Stimulated activated naive B cell treated with anti-CD40 and anti-IgM and Interleukin-4, amounts not matched to agents 10 μg/mL and 1 μg/mL and 100 μg/mL, for 72 hours (primary cell): ENCODE measurements around the gene PLCL2.

Source experiments
- ATAC-seq, 2 donors: fragments of 150-1000 bp; cut with Tn5 transposase; replicated peaks; 2 replicates each; pipeline ENCODE4 v1.10.0; 2021; ENCODE audit warnings: moderate library complexity in 1 of 2
- DNase-seq: peaks from one replicate; pipeline ENCODE4 v3.0.0; 2021
- H3K27ac Mint-ChIP-seq: one replicate; pipeline ENCODE4 v1.8.0; 2022; ENCODE audit warnings: mild to moderate bottlenecking, mixed read lengths
- H3K27me3 Mint-ChIP-seq, 2 donors: one replicate each; pipeline ENCODE4 v1.8.0; 2022; ENCODE audit warnings: mixed read lengths in 2 of 2
- H3K36me3 Mint-ChIP-seq, 2 donors: one replicate each; pipeline ENCODE4 v1.8.0; 2022; ENCODE audit warnings: mixed read lengths in 2 of 2, mild to moderate bottlenecking in 1 of 2
- H3K4me1 Mint-ChIP-seq, 2 donors: one replicate each; pipeline ENCODE4 v1.8.0; 2022; ENCODE audit warnings: mixed read lengths in 2 of 2, mild to moderate bottlenecking in 1 of 2
- H3K4me3 Mint-ChIP-seq, 2 donors: one replicate each; pipeline ENCODE4 v1.8.0; 2022; ENCODE audit warnings: mild to moderate bottlenecking in 2 of 2, mixed read lengths in 2 of 2, moderate library complexity in 1 of 2
- H3K9me3 Mint-ChIP-seq, 2 donors: one replicate each; pipeline ENCODE4 v1.8.0; 2022; ENCODE audit warnings: mixed read lengths in 2 of 2, mild to moderate bottlenecking in 1 of 2

PLCL2 gene

GRCh38 chr3:16909802-16910201, 25.0 kb downstream of the PLCL2 start:
- ATAC-seq (no peak), DNase-seq (no peak)
- Mint-ChIP-seq H3K27ac (peak overlapping the region; percentile 32), H3K36me3 (peaks cover 19 to 22% of the 10 kb centered on the region in 2 donors), H3K4me1 (peaks cover 39 to 54% of the 10 kb centered on the region in 2 donors), H3K27me3 (no peaks in the 10 kb centered on the region), H3K9me3 (peaks cover 0 to 4% of the 10 kb centered on the region in 2 donors), H3K4me3 (no peak overlapping the region)

GRCh38 chr3:16910207-16910606, 25.5 kb downstream of the PLCL2 start:
- H3K4me1 Mint-ChIP-seq, result peaks cover 37 to 50% of the 10 kb centered on the region in 2 donors
- peaks cover 17 to 19% of the 10 kb centered on the region in 2 donors for H3K36me3 Mint-ChIP-seq
- ATAC-seq, result no peak
- DNase-seq, result no peak
- H3K27ac Mint-ChIP-seq, result peak overlapping the region; percentile 32
- no peak overlapping the region for H3K4me3 Mint-ChIP-seq
- H3K9me3 Mint-ChIP-seq, result peaks cover 0 to 4% of the 10 kb centered on the region in 2 donors
- no peaks in the 10 kb centered on the region for H3K27me3 Mint-ChIP-seq

GRCh38 chr3:16911916-16912315, 27.2 kb downstream of the PLCL2 start:
- peak overlapping the region; percentile 96 for H3K27ac Mint-ChIP-seq
- H3K9me3 Mint-ChIP-seq, result peaks cover 0 to 2% of the 10 kb centered on the region in 2 donors
- DNase-seq (no peak), ATAC-seq (no peak)
- H3K4me3 Mint-ChIP-seq, result no peak overlapping the region
- no peaks in the 10 kb centered on the region for H3K27me3 Mint-ChIP-seq
- peaks cover 39 to 57% of the 10 kb centered on the region in 2 donors for H3K4me1 Mint-ChIP-seq
- peaks cover 14 to 16% of the 10 kb centered on the region in 2 donors for H3K36me3 Mint-ChIP-seq

GRCh38 chr3:16912400-16913263, 27.9 kb downstream of the PLCL2 start:
- ATAC-seq (peak; percentile 93), DNase-seq (no peak)
- Mint-ChIP-seq H3K27ac (peak overlapping the region; percentile 96), H3K36me3 (peaks cover 14 to 16% of the 10 kb centered on the region in 2 donors), H3K27me3 (no peaks in the 10 kb centered on the region), H3K9me3 (peaks cover 0 to 2% of the 10 kb centered on the region in 2 donors), H3K4me3 (peak overlapping the region; percentile 42 to 75), H3K4me1 (peaks cover 44 to 60% of the 10 kb centered on the region in 2 donors)

- peaks cover 14 to 16% of the 10 kb centered on the region in 2 donors for H3K36me3 Mint-ChIP-seq
- H3K9me3 Mint-ChIP-seq, result peaks cover 0 to 2% of the 10 kb centered on the region in 2 donors
- peak overlapping the region; percentile 42 to 75 for H3K4me3 Mint-ChIP-seq
- peaks cover 45 to 65% of the 10 kb centered on the region in 2 donors for H3K4me1 Mint-ChIP-seq
- ATAC-seq (peak; percentile 57 to 58), DNase-seq (no peak)
- no peaks in the 10 kb centered on the region for H3K27me3 Mint-ChIP-seq
- peak overlapping the region; percentile 96 for H3K27ac Mint-ChIP-seq
These were observed 28.5 kb downstream of the PLCL2 start for GRCh38 chr3:16913264-16913580.

GRCh38 chr3:16916840-16917239, 32.1 kb downstream of the PLCL2 start:
- no peaks in the 10 kb centered on the region for H3K27me3 Mint-ChIP-seq
- peaks cover 30 to 53% of the 10 kb centered on the region in 2 donors for H3K4me1 Mint-ChIP-seq
- peaks cover 0 to 3% of the 10 kb centered on the region in 2 donors for H3K36me3 Mint-ChIP-seq
- DNase-seq, result no peak
- H3K27ac Mint-ChIP-seq, result peak overlapping the region; percentile 68
- no peaks in the 10 kb centered on the region for H3K9me3 Mint-ChIP-seq
- H3K4me3 Mint-ChIP-seq, result no peak overlapping the region
- ATAC-seq, result no peak

GRCh38 chr3:16917256-16917935, 32.6 kb downstream of the PLCL2 start:
- Mint-ChIP-seq H3K4me1 (peaks cover 30 to 53% of the 10 kb centered on the region in 2 donors), H3K36me3 (peaks cover 0 to 3% of the 10 kb centered on the region in 2 donors), H3K27ac (peak overlapping the region; percentile 68), H3K9me3 (no peaks in the 10 kb centered on the region), H3K27me3 (no peaks in the 10 kb centered on the region), H3K4me3 (no peak overlapping the region)
- ATAC-seq (peak in 1 of 2 donors; percentile 18), DNase-seq (no peak)

- Mint-ChIP-seq H3K27me3 (no peaks in the 10 kb centered on the region), H3K27ac (no peak overlapping the region), H3K4me3 (no peak overlapping the region), H3K4me1 (peaks cover 25 to 50% of the 10 kb centered on the region in 2 donors), H3K9me3 (peaks cover 0 to 2% of the 10 kb centered on the region in 2 donors), H3K36me3 (peaks cover 2 to 6% of the 10 kb centered on the region in 2 donors)
- no peak for DNase-seq
- no peak for ATAC-seq
These were observed 33.4 kb downstream of the PLCL2 start for GRCh38 chr3:16917980-16918682.

- no peak for DNase-seq
- Mint-ChIP-seq H3K27me3 (no peaks in the 10 kb centered on the region), H3K27ac (no peak overlapping the region), H3K9me3 (peaks cover 1 to 2% of the 10 kb centered on the region in 2 donors), H3K36me3 (peaks cover 3 to 8% of the 10 kb centered on the region in 2 donors), H3K4me3 (no peak overlapping the region), H3K4me1 (peaks cover 25 to 55% of the 10 kb centered on the region in 2 donors)
- ATAC-seq, result no peak
These were observed 33.9 kb downstream of the PLCL2 start for GRCh38 chr3:16918683-16919025.

GRCh38 chr3:16923112-16923511, 38.4 kb downstream of the PLCL2 start:
- Mint-ChIP-seq H3K9me3 (peaks cover 5% of the 10 kb centered on the region in 2 donors), H3K36me3 (peaks cover 11 to 16% of the 10 kb centered on the region in 2 donors), H3K4me3 (no peak overlapping the region), H3K4me1 (peaks cover 15 to 48% of the 10 kb centered on the region in 2 donors), H3K27ac (no peak overlapping the region), H3K27me3 (no peaks in the 10 kb centered on the region)
- DNase-seq, result no peak
- ATAC-seq, result no peak

GRCh38 chr3:16927485-16927884, 42.7 kb downstream of the PLCL2 start:
- peak; percentile 58 to 65 for ATAC-seq
- H3K27ac Mint-ChIP-seq, result no peak overlapping the region
- no peaks in the 10 kb centered on the region for H3K27me3 Mint-ChIP-seq
- DNase-seq, result no peak
- H3K4me3 Mint-ChIP-seq, result no peak overlapping the region
- H3K9me3 Mint-ChIP-seq, result peaks cover 5 to 7% of the 10 kb centered on the region in 2 donors
- peaks cover 36 to 73% of the 10 kb centered on the region in 2 donors for H3K4me1 Mint-ChIP-seq
- peaks cover 17 to 23% of the 10 kb centered on the region in 2 donors for H3K36me3 Mint-ChIP-seq

- H3K4me1 Mint-ChIP-seq, result peaks cover 41 to 76% of the 10 kb centered on the region in 2 donors
- no peaks in the 10 kb centered on the region for H3K27me3 Mint-ChIP-seq
- peak; percentile 63 to 76 for ATAC-seq
- peaks cover 19 to 27% of the 10 kb centered on the region in 2 donors for H3K36me3 Mint-ChIP-seq
- peaks cover 5% of the 10 kb centered on the region in 2 donors for H3K9me3 Mint-ChIP-seq
- no peak for DNase-seq
- H3K4me3 Mint-ChIP-seq, result peak overlapping the region; percentile 3 to 7
- peak overlapping the region; percentile 70 for H3K27ac Mint-ChIP-seq
These were observed 43.8 kb downstream of the PLCL2 start for GRCh38 chr3:16928386-16929132.

GRCh38 chr3:16929311-16929710, 44.6 kb downstream of the PLCL2 start:
- no peak overlapping the region for H3K4me3 Mint-ChIP-seq
- no peak for ATAC-seq

More at GRCh38 chr3:16929311-16929710, 44.6 kb downstream of the PLCL2 start:
- DNase-seq, result no peak
- peaks cover 0 to 2% of the 10 kb centered on the region in 2 donors for H3K9me3 Mint-ChIP-seq
- H3K4me1 Mint-ChIP-seq, result peaks cover 46 to 79% of the 10 kb centered on the region in 2 donors
- peaks cover 19 to 27% of the 10 kb centered on the region in 2 donors for H3K36me3 Mint-ChIP-seq
- peak overlapping the region; percentile 52 for H3K27ac Mint-ChIP-seq
- no peaks in the 10 kb centered on the region for H3K27me3 Mint-ChIP-seq
